Measurements from ENCODE around the gene CINP.

The CINP gene

GRCh38 chr14:102370305-102370809, 7.7 kb upstream of the CINP start:
- no peaks in the 10 kb centered on the region for H4K20me1 ChIP-seq (ENCODE audit: insufficient read depth, low read length)
- peak overlapping the region; percentile 29 for H3K27ac ChIP-seq (ENCODE audit: low read length)
- peaks cover 15% of the 10 kb centered on the region; the same call in 1 of the 2 replicates for H3K79me2 ChIP-seq (ENCODE audit: low read length)
- H2AFZ ChIP-seq (ENCODE audit: low read depth, low read length): peak overlapping the region; percentile 54; the same call in 1 of the 2 replicates
- H3K9me3 ChIP-seq (ENCODE audit: insufficient read depth, low read length): no peaks in the 10 kb centered on the region
- no peaks in the 10 kb centered on the region for H3K27me3 ChIP-seq (ENCODE audit: low read depth, low read length)
- peak overlapping the region; percentile 38 for H3K9ac ChIP-seq (ENCODE audit: low read length)
- H3K4me3 ChIP-seq (ENCODE audit: low read length): peak overlapping the region; percentile 4
- peaks cover 35% of the 10 kb centered on the region for H3K4me1 ChIP-seq (ENCODE audit: low read length)
- H3K36me3 ChIP-seq (replicated peaks; ENCODE audit: low read depth, low read length): no peaks in the 10 kb centered on the region
- H3K4me2 ChIP-seq (ENCODE audit: low read length): peak overlapping the region; percentile 46
- TF ChIP-seq, protein P1, sequence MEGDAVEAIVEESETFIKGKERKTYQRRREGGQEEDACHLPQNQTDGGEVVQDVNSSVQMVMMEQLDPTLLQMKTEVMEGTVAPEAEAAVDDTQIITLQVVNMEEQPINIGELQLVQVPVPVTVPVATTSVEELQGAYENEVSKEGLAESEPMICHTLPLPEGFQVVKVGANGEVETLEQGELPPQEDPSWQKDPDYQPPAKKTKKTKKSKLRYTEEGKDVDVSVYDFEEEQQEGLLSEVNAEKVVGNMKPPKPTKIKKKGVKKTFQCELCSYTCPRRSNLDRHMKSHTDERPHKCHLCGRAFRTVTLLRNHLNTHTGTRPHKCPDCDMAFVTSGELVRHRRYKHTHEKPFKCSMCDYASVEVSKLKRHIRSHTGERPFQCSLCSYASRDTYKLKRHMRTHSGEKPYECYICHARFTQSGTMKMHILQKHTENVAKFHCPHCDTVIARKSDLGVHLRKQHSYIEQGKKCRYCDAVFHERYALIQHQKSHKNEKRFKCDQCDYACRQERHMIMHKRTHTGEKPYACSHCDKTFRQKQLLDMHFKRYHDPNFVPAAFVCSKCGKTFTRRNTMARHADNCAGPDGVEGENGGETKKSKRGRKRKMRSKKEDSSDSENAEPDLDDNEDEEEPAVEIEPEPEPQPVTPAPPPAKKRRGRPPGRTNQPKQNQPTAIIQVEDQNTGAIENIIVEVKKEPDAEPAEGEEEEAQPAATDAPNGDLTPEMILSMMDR (IDR thresholded peaks at IDR 0.05; ENCODE audit: low read depth, low read length): no peak
- no peak for TF ChIP-seq EZH2phosphoT487 (IDR thresholded peaks at IDR 0.05; ENCODE audit: low read depth)

- H3K9me3 ChIP-seq (ENCODE audit: insufficient read depth, low read length): no peaks in the 10 kb centered on the region
- peaks cover 13% of the 10 kb centered on the region for H3K79me2 ChIP-seq (ENCODE audit: low read length)
- H3K4me1 ChIP-seq (ENCODE audit: low read length): peaks cover 18% of the 10 kb centered on the region
- H3K9ac ChIP-seq (ENCODE audit: low read length): peak overlapping the region; percentile 90
- H2AFZ ChIP-seq (ENCODE audit: low read depth, low read length): peak overlapping the region; percentile 5; the same call in 1 of the 2 replicates
- no peaks in the 10 kb centered on the region for H4K20me1 ChIP-seq (ENCODE audit: insufficient read depth, low read length)
- peaks cover 2% of the 10 kb centered on the region for H3K36me3 ChIP-seq (replicated peaks; ENCODE audit: low read depth, low read length)
- H3K4me2 ChIP-seq (ENCODE audit: low read length): peak overlapping the region; percentile 70
- peak overlapping the region; percentile 21 for H3K27ac ChIP-seq (ENCODE audit: low read length)
- no peaks in the 10 kb centered on the region for H3K27me3 ChIP-seq (ENCODE audit: low read depth, low read length)
- peak overlapping the region; percentile 88 for H3K4me3 ChIP-seq (ENCODE audit: low read length)
- no peak for TF ChIP-seq EZH2phosphoT487 (IDR thresholded peaks at IDR 0.05; ENCODE audit: low read depth)
- TF ChIP-seq, protein P1 (IDR thresholded peaks at IDR 0.05; ENCODE audit: low read depth, low read length): no peak
These were observed 673 bp upstream of the CINP start for GRCh38 chr14:102363182-102363943.

DNA sequence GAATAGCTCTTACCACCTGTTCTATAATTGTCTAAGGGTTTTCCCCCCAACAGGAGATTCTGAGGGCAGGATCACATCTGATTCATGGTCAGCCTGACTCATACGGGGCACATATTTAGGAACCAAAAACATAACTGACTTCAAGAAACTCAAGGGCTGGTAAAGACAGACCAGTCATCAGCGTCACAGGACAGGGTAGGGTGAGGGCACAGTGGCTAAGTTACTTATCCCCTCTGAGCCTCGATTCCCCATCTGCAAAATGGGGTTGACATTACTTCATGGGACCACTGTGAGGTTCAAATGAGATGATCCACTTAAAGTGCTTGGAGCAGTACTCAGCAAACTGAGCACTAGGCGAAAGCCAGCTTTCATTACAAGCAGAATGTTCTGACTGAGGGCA, 606 bp downstream of the CINP start:
- peaks cover 9% of the 10 kb centered on the region for H3K36me3 ChIP-seq (replicated peaks; ENCODE audit: low read depth, low read length)
- peak overlapping the region; percentile 89 for H3K4me2 ChIP-seq (ENCODE audit: low read length)
- no peaks in the 10 kb centered on the region for H4K20me1 ChIP-seq (ENCODE audit: insufficient read depth, low read length)
- H3K27ac ChIP-seq (ENCODE audit: low read length): peak overlapping the region; percentile 91
- peak overlapping the region; percentile 88 for H3K4me3 ChIP-seq (ENCODE audit: low read length)
- H3K27me3 ChIP-seq (ENCODE audit: low read depth, low read length): no peaks in the 10 kb centered on the region
- H3K4me1 ChIP-seq (ENCODE audit: low read length): peaks cover 13% of the 10 kb centered on the region
- peak overlapping the region; percentile 90 for H3K9ac ChIP-seq (ENCODE audit: low read length)
- no peak overlapping the region for H2AFZ ChIP-seq (ENCODE audit: low read depth, low read length)
- peaks cover 13% of the 10 kb centered on the region for H3K79me2 ChIP-seq (ENCODE audit: low read length)
- H3K9me3 ChIP-seq (ENCODE audit: insufficient read depth, low read length): no peaks in the 10 kb centered on the region
- TF ChIP-seq, protein P1 (IDR thresholded peaks at IDR 0.05; ENCODE audit: low read depth, low read length): no peak
- no peak for TF ChIP-seq EZH2phosphoT487 (IDR thresholded peaks at IDR 0.05; ENCODE audit: low read depth)

DNA sequence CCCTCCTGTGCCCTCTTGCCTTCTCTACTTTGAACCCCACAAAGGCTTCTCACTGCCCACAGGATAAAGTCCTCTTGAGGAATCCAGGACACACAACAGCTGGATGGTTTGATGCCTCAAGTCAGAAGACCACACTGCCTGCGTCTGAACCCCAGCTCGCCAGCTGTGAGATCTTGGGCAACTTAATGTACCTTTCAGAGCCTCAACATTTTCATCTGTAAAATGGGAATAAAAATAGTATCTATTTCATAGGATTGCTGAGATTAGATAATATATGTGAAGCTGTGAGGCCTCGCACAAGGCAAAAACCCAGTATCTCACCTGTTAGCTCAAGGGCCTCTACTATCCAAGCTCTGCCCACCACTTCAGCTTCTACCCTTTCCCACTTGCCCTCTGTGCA, 2.3 kb downstream of the CINP start:
- no peaks in the 10 kb centered on the region for H4K20me1 ChIP-seq (ENCODE audit: insufficient read depth, low read length)
- peaks cover 22% of the 10 kb centered on the region for H3K36me3 ChIP-seq (replicated peaks; ENCODE audit: low read depth, low read length)

More for the DNA sequence above, 2.3 kb downstream of the CINP start:
- peaks cover 13% of the 10 kb centered on the region for H3K79me2 ChIP-seq (ENCODE audit: low read length)
- H2AFZ ChIP-seq (ENCODE audit: low read depth, low read length): no peak overlapping the region
- no peaks in the 10 kb centered on the region for H3K9me3 ChIP-seq (ENCODE audit: insufficient read depth, low read length)
- peaks cover 13% of the 10 kb centered on the region for H3K4me1 ChIP-seq (ENCODE audit: low read length)
- H3K4me3 ChIP-seq (ENCODE audit: low read length): no peak overlapping the region
- no peaks in the 10 kb centered on the region for H3K27me3 ChIP-seq (ENCODE audit: low read depth, low read length)
- H3K9ac ChIP-seq (ENCODE audit: low read length): no peak overlapping the region
- H3K27ac ChIP-seq (ENCODE audit: low read length): no peak overlapping the region
- H3K4me2 ChIP-seq (ENCODE audit: low read length): no peak overlapping the region
- TF ChIP-seq, protein P1 (IDR thresholded peaks at IDR 0.05; ENCODE audit: low read depth, low read length): no peak
- TF ChIP-seq EZH2phosphoT487 (IDR thresholded peaks at IDR 0.05; ENCODE audit: low read depth): no peak

Measured in OCI-LY3 (cell line).